Measurements from ENCODE around the gene CARD14.
"Not testable (repeated sequence)": the region's sequence is repeated elsewhere in the genome, so short reads cannot be mapped to it uniquely, and the experiment has no call there.

The CARD14 gene

GRCh38 chr17:80228477-80228876, 58.6 kb downstream of the CARD14 start:
- DNase-seq: no peak

DNA sequence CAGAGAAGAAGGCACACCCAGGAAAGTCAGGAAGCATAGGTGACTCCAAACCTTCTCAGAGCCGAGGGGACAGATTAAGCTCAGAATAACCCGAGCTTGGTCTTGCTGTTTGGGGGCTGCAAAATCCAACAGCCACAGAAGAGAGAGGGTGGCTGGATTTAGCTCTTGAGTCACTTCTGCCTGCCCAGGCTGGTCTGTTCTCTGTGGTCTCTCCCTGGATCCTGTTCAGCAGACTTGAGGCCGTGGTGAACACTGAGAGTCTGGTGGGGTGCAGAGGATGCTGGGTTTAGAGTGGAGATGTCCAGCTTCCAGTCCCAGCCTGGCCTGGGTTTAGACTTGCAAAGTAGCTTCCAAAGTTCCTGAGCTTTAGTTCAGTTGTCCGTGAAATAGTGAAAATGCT, 59.2 kb downstream of the CARD14 start:
- no peak for DNase-seq

DNA sequence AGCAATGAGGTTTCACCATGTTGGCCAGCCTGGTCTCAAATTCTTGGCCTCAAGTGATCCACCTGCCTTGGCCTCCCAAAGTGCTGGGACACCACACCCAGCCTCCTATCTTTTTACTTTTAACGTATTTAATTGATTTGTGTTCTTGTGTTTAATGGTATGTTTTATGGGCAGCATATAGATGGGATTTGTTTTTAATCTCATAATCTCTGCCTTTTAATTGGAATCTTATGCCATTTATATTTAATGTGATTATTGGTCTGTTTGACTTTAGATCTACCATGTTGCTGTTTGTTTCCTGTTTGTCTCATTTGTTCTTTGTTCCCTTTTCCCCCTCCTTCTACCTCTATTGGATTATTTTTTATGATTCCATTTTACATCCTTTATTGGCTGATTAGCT, 62.6 kb downstream of the CARD14 start:
- DNase-seq: no peak

GRCh38 chr17:80233202-80233601, 63.4 kb downstream of the CARD14 start:
- no peak for DNase-seq

GRCh38 chr17:80236911-80237310, 67.1 kb downstream of the CARD14 start:
- no peak for DNase-seq

GRCh38 chr17:80237386-80237785, 67.6 kb downstream of the CARD14 start:
- DNase-seq: no peak

- DNase-seq: no peak
These were observed 72.7 kb downstream of the CARD14 start for GRCh38 chr17:80242505-80242904.

- no peak for DNase-seq
These were observed 74.0 kb downstream of the CARD14 start for GRCh38 chr17:80243526-80244433.

DNA sequence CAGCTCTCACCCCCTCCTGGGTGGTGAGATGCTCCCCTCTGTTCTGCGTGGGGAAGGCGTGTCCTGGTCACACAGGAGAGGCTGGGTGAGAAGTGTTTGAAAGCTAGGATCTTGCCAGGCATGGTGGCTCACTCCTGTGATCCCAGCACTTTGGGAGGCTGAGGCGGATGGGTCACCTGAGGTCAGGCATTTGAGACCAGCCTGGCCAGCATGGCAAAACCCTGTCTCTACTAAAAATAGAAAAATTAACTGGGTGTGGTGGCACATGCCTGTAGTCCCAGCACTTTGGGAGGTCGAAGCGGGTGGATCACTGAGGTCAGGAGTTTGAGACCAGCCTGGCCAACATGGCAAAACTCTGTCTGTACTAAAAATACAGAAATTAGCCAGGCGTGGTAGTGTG, 74.6 kb downstream of the CARD14 start:
- DNase-seq: not testable (repeated sequence)

- no peak for DNase-seq
These were observed 75.2 kb downstream of the CARD14 start for GRCh38 chr17:80244871-80245509.

DNA sequence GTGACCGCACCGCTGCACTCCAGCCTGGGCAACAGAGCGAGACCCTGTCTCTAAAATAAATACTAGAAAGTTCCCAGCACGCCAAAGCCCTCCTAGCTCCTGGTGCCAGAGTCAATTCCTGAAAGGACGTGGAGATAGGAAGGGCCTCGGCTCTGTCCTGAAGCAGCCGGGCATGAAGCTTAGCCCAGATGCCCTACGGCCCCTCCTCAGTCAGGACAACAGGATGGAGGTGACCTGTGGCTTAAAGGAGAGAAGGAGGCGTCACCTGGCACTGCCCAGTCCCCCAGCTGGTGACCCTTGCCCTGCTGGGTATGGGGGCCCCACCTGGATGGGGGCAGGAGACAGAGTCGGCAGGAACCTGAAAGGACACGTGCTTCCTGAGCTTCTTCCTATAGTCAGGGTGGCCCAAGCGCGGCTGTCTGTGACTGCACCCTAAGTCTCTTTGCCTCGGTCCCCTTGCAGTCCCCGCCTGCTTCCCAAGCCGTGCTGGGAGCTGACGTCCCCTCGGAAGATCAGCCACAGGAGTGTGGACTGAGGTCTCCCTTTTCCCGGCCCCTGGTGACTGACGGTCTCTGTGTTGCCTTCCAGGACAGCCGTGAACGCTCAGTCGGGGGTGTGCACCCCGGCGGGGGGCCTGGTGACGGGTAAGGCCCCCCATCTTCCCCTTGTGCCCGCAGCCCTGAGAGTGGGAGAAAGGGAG, 75.9 kb downstream of the CARD14 start:
- no peak for DNase-seq

DNA sequence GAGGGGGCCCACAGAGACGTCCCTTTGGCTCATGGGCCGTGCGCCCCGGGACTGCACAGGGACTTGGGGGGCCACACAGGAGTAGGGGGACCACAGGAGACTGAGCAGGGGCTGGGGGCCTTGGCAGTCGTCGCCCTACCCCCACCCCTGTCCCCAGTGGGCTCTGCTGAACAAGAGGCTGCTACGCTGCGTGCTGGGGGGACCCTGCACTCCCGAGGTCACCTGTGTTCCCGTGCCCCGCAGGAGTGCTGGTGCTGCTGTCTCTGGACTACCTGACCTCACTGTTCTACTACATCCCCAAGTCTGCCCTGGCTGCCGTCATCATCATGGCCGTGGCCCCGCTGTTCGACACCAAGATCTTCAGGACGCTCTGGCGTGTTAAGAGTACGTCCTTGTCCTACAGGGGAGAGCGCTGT, 76.4 kb downstream of the CARD14 start:
- DNase-seq: no peak

DNA sequence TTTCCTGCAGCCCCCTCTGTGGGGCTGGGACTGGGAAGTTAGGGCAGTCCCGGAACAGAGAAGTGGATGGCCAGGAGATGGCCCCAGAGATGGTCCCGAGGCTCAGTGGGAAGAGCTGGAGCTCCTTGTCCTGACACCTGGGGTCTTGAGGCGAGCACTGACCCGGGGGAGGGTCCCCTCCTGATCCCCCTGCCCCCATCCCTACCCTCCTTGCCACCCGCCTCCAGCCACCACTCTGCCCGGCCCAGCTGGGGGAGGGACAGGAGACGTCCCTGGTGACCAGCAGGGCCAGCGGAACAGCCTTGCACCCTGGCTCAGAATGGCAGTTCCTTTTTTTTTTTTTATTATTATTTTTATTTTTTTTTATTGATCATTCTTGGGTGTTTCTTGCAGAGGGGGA, 76.9 kb downstream of the CARD14 start:
- no peak for DNase-seq

GRCh38 chr17:80247561-80247960, 77.7 kb downstream of the CARD14 start:
- no peak for DNase-seq

- no peak for DNase-seq
These were observed 78.4 kb downstream of the CARD14 start for GRCh38 chr17:80248001-80248893.

DNA sequence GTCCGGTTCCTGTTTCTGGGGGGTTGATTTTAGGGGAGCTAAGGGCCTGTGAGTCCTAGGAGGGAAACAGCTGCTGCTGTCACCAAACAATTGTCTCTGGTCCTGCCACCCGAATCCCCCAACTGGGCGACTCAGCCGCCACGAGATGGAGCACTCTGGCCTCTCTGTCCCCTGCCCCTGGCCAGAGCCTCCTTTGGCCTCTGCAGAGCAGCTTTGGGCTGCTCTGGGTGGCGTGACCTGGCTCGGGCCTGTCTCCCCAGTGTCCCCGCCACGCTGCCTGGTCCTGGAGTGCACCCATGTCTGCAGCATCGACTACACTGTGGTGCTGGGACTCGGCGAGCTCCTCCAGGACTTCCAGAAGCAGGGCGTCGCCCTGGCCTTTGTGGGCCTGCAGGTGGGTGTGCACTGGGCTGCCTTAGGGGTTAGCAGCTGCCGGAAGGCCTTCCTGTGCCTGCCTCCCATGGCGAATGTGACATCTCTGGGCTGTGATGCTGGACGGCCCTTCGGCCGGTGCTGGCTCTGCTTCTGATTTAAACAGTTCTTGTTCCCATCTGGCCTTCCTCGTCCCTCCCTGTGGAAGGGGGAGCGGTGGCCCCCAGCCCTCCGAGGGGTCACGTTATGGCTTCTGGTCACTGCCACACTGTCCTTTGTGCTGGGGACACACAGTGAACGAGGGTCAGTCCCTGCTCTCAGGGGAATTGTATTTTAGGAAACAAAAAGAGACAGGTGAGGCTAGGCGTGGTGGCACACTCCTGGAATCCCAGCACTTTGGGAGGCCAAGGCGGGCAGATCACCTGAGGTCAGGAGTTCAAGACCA, 79.3 kb downstream of the CARD14 start:
- no peak for DNase-seq

DNA sequence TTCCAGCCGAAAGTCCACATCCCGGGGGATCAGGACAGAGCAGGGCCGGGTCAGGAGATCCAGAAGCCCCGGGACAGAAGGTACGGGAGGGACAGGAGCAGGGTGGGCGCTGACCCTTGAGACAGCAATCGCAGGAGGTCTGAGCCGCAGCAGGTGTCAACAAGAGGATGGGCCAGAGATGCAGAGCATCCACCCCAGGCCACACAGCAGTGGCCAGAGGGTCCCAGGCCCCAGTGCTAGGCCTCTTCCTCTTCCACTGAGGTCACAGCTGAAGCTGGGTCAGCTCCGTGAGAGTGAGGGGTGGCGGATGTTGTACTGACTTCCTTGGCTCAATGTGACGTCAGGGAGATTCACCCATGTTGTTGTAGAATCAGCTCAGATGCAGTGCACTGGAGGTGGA, 82.1 kb downstream of the CARD14 start:
- DNase-seq: no peak

- DNase-seq: peak; percentile 70
These were observed 83.0 kb downstream of the CARD14 start for GRCh38 chr17:80252871-80253270.

GRCh38 chr17:80253631-80254395, 84.0 kb downstream of the CARD14 start:
- DNase-seq: no peak

- DNase-seq: no peak
These were observed 84.8 kb downstream of the CARD14 start for GRCh38 chr17:80254396-80255251.

All from NCI-H1694 (cell line).